ENCODE results near the gene MRPS26. TPM values are rescaled to one million over a fixed set of nuclear protein-coding genes. Genes with fewer than 3 reads are reported as not detected.
A peak's percentile ranks its signal among the peaks of the same experiment; 100 is the strongest.

MRPS26 gene
- total and polyA plus RNA-seq, 2 of the 13 experiments (the other 11 are each of a cell fraction or from before 2014, with no cell fraction given): 89.8 to 187 TPM

DNA sequence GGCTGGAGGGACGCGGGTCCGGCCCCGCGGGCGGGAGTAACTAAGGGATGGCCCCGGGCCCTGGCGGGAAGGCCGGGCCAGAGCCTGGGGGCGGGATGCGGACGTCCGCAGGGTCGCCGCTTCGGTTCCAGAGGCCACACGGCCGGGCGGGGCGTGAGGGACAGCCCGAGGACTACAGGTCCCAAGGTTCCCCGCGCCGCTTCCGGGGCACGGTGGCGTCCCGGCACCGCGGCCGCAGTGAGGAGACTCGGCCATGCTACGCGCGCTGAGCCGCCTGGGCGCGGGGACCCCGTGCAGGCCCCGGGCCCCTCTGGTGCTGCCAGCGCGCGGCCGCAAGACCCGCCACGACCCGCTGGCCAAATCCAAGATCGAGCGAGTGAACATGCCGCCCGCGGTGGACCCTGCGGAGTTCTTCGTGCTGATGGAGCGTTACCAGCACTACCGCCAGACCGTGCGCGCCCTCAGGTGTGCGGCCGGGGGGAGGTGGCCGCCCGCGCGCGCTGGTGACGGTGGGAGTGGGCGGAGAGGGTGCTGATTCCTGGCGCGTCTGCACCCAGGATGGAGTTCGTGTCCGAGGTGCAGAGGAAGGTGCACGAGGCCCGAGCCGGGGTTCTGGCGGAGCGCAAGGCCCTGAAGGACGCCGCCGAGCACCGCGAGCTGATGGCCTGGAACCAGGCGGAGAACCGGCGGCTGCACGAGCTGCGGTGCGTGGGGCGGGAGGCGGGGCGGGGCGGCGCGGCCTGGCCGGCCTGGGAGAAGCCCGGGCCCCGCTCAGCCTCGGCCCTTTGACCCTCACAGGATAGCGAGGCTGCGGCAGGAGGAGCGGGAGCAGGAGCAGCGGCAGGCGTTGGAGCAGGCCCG lies at the start of gene MRPS26 (continued):
- TF ChIP-seq, protein P1, sequence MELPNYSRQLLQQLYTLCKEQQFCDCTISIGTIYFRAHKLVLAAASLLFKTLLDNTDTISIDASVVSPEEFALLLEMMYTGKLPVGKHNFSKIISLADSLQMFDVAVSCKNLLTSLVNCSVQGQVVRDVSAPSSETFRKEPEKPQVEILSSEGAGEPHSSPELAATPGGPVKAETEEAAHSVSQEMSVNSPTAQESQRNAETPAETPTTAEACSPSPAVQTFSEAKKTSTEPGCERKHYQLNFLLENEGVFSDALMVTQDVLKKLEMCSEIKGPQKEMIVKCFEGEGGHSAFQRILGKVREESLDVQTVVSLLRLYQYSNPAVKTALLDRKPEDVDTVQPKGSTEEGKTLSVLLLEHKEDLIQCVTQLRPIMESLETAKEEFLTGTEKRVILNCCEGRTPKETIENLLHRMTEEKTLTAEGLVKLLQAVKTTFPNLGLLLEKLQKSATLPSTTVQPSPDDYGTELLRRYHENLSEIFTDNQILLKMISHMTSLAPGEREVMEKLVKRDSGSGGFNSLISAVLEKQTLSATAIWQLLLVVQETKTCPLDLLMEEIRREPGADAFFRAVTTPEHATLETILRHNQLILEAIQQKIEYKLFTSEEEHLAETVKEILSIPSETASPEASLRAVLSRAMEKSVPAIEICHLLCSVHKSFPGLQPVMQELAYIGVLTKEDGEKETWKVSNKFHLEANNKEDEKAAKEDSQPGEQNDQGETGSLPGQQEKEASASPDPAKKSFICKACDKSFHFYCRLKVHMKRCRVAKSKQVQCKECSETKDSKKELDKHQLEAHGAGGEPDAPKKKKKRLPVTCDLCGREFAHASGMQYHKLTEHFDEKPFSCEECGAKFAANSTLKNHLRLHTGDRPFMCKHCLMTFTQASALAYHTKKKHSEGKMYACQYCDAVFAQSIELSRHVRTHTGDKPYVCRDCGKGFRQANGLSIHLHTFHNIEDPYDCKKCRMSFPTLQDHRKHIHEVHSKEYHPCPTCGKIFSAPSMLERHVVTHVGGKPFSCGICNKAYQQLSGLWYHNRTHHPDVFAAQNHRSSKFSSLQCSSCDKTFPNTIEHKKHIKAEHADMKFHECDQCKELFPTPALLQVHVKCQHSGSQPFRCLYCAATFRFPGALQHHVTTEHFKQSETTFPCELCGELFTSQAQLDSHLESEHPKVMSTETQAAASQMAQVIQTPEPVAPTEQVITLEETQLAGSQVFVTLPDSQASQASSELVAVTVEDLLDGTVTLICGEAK (IDR thresholded peaks at IDR 0.05): no peak
- TF ChIP-seq, protein P1 (CRISPR knock-in tag; IDR thresholded peaks at IDR 0.05): peak; percentile 94
- TF ChIP-seq ZMYM2 (CRISPR knock-in tag; IDR thresholded peaks at IDR 0.05) (0 out of 2 replicates have a peak, but pooled peaks have one; percentile 7), TBL1XR1 (IDR thresholded peaks at IDR 0.05; ENCODE audit: borderline replicate concordance, low read length, partially characterized antibody) (peak; percentile 81), NCOA5 (CRISPR knock-in tag; IDR thresholded peaks at IDR 0.05) (no peak), HNRNPK (IDR thresholded peaks at IDR 0.05; ENCODE audit: low read depth, low read length, poor library complexity, severe bottlenecking) (peak; percentile 82), ZBTB3 (CRISPR knock-in tag; IDR thresholded peaks at IDR 0.05; ENCODE audit: borderline replicate concordance, low read depth) (peak; percentile 94), TARDBP (CRISPR knock-in tag; IDR thresholded peaks at IDR 0.05) (peak; percentile 95), KDM5A (IDR thresholded peaks at IDR 0.05; ENCODE audit: borderline replicate concordance, low read length) (peak; percentile 72), ARNT (IDR thresholded peaks at IDR 0.05) (no peak), EED (CRISPR knock-in tag; IDR thresholded peaks at IDR 0.05) (peak; percentile 96), FOSL2 (CRISPR knock-in tag; IDR thresholded peaks at IDR 0.05) (peak; percentile 49), ZMYM3 (CRISPR knock-in tag; IDR thresholded peaks at IDR 0.05) (no peak), RBAK (CRISPR knock-in tag; IDR thresholded peaks at IDR 0.05) (no peak)
- TF ChIP-seq, protein P2, sequence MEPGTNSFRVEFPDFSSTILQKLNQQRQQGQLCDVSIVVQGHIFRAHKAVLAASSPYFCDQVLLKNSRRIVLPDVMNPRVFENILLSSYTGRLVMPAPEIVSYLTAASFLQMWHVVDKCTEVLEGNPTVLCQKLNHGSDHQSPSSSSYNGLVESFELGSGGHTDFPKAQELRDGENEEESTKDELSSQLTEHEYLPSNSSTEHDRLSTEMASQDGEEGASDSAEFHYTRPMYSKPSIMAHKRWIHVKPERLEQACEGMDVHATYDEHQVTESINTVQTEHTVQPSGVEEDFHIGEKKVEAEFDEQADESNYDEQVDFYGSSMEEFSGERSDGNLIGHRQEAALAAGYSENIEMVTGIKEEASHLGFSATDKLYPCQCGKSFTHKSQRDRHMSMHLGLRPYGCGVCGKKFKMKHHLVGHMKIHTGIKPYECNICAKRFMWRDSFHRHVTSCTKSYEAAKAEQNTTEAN (CRISPR knock-in tag; conservative IDR thresholded peaks at IDR 0.05): peak; percentile 69
- TF ChIP-seq, protein P3, sequence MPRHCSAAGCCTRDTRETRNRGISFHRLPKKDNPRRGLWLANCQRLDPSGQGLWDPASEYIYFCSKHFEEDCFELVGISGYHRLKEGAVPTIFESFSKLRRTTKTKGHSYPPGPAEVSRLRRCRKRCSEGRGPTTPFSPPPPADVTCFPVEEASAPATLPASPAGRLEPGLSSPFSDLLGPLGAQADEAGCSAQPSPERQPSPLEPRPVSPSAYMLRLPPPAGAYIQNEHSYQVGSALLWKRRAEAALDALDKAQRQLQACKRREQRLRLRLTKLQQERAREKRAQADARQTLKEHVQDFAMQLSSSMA (CRISPR knock-in tag; IDR thresholded peaks at IDR 0.05): peak; percentile 76; the same call in 1 of the 2 replicates
- TF ChIP-seq, protein P4, sequence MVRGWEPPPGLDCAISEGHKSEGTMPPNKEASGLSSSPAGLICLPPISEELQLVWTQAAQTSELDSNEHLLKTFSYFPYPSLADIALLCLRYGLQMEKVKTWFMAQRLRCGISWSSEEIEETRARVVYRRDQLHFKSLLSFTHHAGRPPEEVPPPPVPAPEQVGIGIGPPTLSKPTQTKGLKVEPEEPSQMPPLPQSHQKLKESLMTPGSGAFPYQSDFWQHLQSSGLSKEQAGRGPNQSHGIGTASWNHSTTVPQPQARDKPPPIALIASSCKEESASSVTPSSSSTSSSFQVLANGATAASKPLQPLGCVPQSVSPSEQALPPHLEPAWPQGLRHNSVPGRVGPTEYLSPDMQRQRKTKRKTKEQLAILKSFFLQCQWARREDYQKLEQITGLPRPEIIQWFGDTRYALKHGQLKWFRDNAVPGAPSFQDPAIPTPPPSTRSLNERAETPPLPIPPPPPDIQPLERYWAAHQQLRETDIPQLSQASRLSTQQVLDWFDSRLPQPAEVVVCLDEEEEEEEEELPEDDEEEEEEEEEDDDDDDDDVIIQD (CRISPR knock-in tag; IDR thresholded peaks at IDR 0.05; ENCODE audit: low read depth): peak; percentile 52; the same call in 1 of the 2 replicates
